Panc1 (cell line): ENCODE data around the gene CDK6. TPM values are rescaled to one million over a fixed set of nuclear protein-coding genes. Genes with fewer than 3 reads are reported as not detected.

Source experiments
- ATAC-seq: fragments of 200-7000 bp; cut with Tn5 transposase; 2 replicates; pipeline ENCODE4 v1.9.1; 2020; ENCODE audit warnings: mild to moderate bottlenecking, moderate library complexity
- BruUV-seq: library from RNA; stranded (reverse); fragments of 400-500 nt; replicated peaks from 2 replicates; lab custom pipeline; 2021; lab: Mats Ljungman, UMichigan
- CTCF ChIA-PET: fragments of 300-600 bp; sonication (Branson Sonifier 250); formaldehyde crosslinking; loops from one replicate; lab custom pipeline; 2022; ENCODE audit warnings: antibody characterized with exemption; lab: Charles Lee
- POLR2A ChIA-PET: fragments of 300-600 bp; sonication (Branson Sonifier 250); formaldehyde crosslinking; loops from one replicate; lab custom pipeline; 2022; ENCODE audit warnings: antibody characterized with exemption; lab: Charles Lee
- DNase-seq: peaks from one replicate; pipeline ENCODE4 v3.0.0-alpha.2; 2010; ENCODE audit warnings: low read depth, low spot score
- H3K27ac ChIP-seq: 2 replicates; pipeline ENCODE4 v1.5.1; 2011; ENCODE audit warnings: mild to moderate bottlenecking, low read length, inconsistent platforms
- H3K27me3 ChIP-seq: fragments of 200-500 bp; sonication (Bioruptor generic); 2 replicates; pipeline ENCODE4 v1.6.0; 2014; ENCODE audit warnings: low read length, inconsistent platforms; ENCODE audit not compliant: control insufficient read depth, insufficient read depth
- H3K36me3 ChIP-seq: fragments of 200-500 bp; sonication (Bioruptor generic); 2 replicates; pipeline ENCODE4 v1.5.1; 2014; ENCODE audit warnings: inconsistent platforms, mild to moderate bottlenecking, low read length, moderate library complexity; ENCODE audit not compliant: control insufficient read depth, insufficient read depth
- H3K4me1 ChIP-seq: 2 replicates; pipeline ENCODE4 v1.5.1; 2011; ENCODE audit warnings: inconsistent platforms, mild to moderate bottlenecking, low read length, moderate library complexity; ENCODE audit not compliant: control insufficient read depth, insufficient read depth
- H3K4me3 ChIP-seq, 2 experiments: 2 replicates each; pipeline ENCODE4 v1.5.1; 2011 to 2012; ENCODE audit warnings: low read depth in 2 of 2, low read length in 2 of 2, mild to moderate bottlenecking in 2 of 2, inconsistent platforms in 1 of 2, moderate library complexity in 1 of 2
- H3K9me3 ChIP-seq: fragments of 200-500 bp; sonication (Bioruptor generic); 2 replicates; pipeline ENCODE4 v1.5.1; 2014; ENCODE audit warnings: low read depth, mild to moderate bottlenecking, inconsistent platforms, low read length, moderate library complexity; ENCODE audit not compliant: control insufficient read depth, insufficient read depth
- CTCF ChIP-seq: fragments of 450-650 bp; IDR thresholded peaks from 2 replicates; pipeline ENCODE4 v1.5.1; 2017; ENCODE audit warnings: mild to moderate bottlenecking
- POLR2AphosphoS5 ChIP-seq: IDR thresholded peaks from 2 replicates; pipeline ENCODE4 v1.6.1; 2012; ENCODE audit warnings: mild to moderate bottlenecking, low read depth, low read length, moderate library complexity
- REST ChIP-seq, 2 experiments: IDR thresholded peaks; 2 replicates each; pipeline ENCODE4 v1.6.1; 2011 to 2012; ENCODE audit warnings: low read depth in 2 of 2, control low read depth in 1 of 2, low read length in 1 of 2, mild to moderate bottlenecking in 1 of 2, moderate library complexity in 1 of 2; ENCODE audit not compliant: insufficient read depth in 1 of 2
- SIN3A ChIP-seq: IDR thresholded peaks from 2 replicates; pipeline ENCODE4 v1.6.1; 2012; ENCODE audit warnings: low read depth, mild to moderate bottlenecking, low read length, moderate library complexity, borderline replicate concordance; ENCODE audit not compliant: insufficient read depth
- TCF7L2 ChIP-seq: IDR thresholded peaks from 2 replicates; pipeline ENCODE4 v1.6.1; 2011; ENCODE audit warnings: mild to moderate bottlenecking, low read depth, low read length, inconsistent platforms
- in situ Hi-C: cut with HindIII; loops from 2 replicates; pipeline ENCODE4 v1.10.0; 2016; ENCODE audit warnings: low sequenced_read_pairs, low pct_unique_long_range_greater_than_20kb
- intact Hi-C: fragments of 100-400 bp; cut with micrococcal nuclease; formaldehyde crosslinking; loops from one replicate; pipeline ENCODE4 v1.10.0; 2022; ENCODE audit not compliant: unreplicated experiment
- total RNA-seq: library from RNA; stranded (reverse); gene quantifications from one replicate; pipeline ENCODE4 v1.2.1, GENCODE V29; 2021; ENCODE audit not compliant: unreplicated experiment

The CDK6 gene
- total RNA-seq, 1 experiment from 2014 or later, result 57.4 TPM

GRCh38 chr7:92854501-92855238, 18.3 kb upstream of the CDK6 start:
- H3K9me3 ChIP-seq, result no peaks in the 10 kb centered on the region
- 0 out of 2 replicates have a peak, but pooled peaks cover under 1% of the 10 kb centered on the region for H3K36me3 ChIP-seq
- no TSS peak for BruUV-seq
- POLR2A ChIA-PET, result no interaction called here
- TF ChIP-seq REST (IDR thresholded peaks at IDR 0.05; ENCODE audit: insufficient read depth in 1 of 2, low read depth in 2 of 2, low read length in 1 of 2), result no peak
- no peak for TF ChIP-seq POLR2AphosphoS5
- TF ChIP-seq TCF7L2, result no peak
- no peak for TF ChIP-seq CTCF
- no peak for TF ChIP-seq SIN3A
- ATAC-seq (no peak), DNase-seq (no peak)
- intact Hi-C loops, result no loop called here
- peaks cover 1% of the 10 kb centered on the region; the same call in 1 of the 2 replicates for H3K27me3 ChIP-seq
- H3K4me3 ChIP-seq, result no peak overlapping the region
- in situ Hi-C loops, result no loop called here
- H3K4me1 ChIP-seq, result no peaks in the 10 kb centered on the region
- CTCF ChIA-PET, result no interaction called here
- no peak overlapping the region for H3K27ac ChIP-seq

GRCh38 chr7:92851732-92852131, 15.4 kb upstream of the CDK6 start:
- ChIA-PET CTCF (interaction anchor here (0.6 kb wide), 1 partner anchor 13 kb away, joined by 4 read pairs; no protein-coding TSS in a partner anchor), POLR2A (no interaction called here)
- in situ Hi-C loops (no loop called here), intact Hi-C loops (no loop called here)
- ATAC-seq (no peak), DNase-seq (no peak)
- Histone ChIP-seq H3K9me3 (no peaks in the 10 kb centered on the region), H3K4me3 (no peak overlapping the region), H3K27ac (no peak overlapping the region), H3K4me1 (no peaks in the 10 kb centered on the region), H3K27me3 (peaks cover 2% of the 10 kb centered on the region; the same call in 1 of the 2 replicates), H3K36me3 (0 out of 2 replicates have a peak, but pooled peaks cover 2% of the 10 kb centered on the region)
- no TSS peak for BruUV-seq
- TF ChIP-seq REST (IDR thresholded peaks at IDR 0.05; ENCODE audit: insufficient read depth in 1 of 2, low read depth in 2 of 2, low read length in 1 of 2) (no peak), POLR2AphosphoS5 (no peak)
